Coronary artery (tissue), 2 donors: ENCODE results near the gene UNC50.
A peak's percentile ranks its signal among the peaks of the same experiment; 100 is the strongest.

Experiments used
- DNase-seq: peaks from one replicate; pipeline ENCODE4 v3.0.0-alpha.2; 2017; ENCODE audit warnings: low spot score
- H3K27ac ChIP-seq, 2 donors: fragments of 200-600 bp; sonication (generic); one replicate each; pipeline ENCODE4 v1.5.1; 2016 to 2019
- H3K4me3 ChIP-seq: fragments of 200-600 bp; sonication (generic); 2 replicates; pipeline ENCODE4 v1.5.1; 2016; ENCODE audit warnings: mild to moderate bottlenecking, moderate library complexity
- CTCF ChIP-seq: fragments of 200-600 bp; sonication (generic); IDR thresholded peaks from one replicate; pipeline ENCODE4 v1.5.1; 2019; ENCODE audit warnings: antibody characterized with exemption

UNC50 gene

GRCh38 chr2:98569915-98570314 lies 38.5 kb upstream of the UNC50 start:
- no peak for DNase-seq
- Histone ChIP-seq H3K4me3 (no peak overlapping the region), H3K27ac (no peak overlapping the region)
- TF ChIP-seq CTCF = no peak

GRCh38 chr2:98570356-98570755 lies 38.0 kb upstream of the UNC50 start:
- no peak for TF ChIP-seq CTCF
- no peak overlapping the region for H3K4me3 ChIP-seq
- no peak for DNase-seq
- H3K27ac ChIP-seq = no peak overlapping the region

GRCh38 chr2:98571121-98571701 lies 37.2 kb upstream of the UNC50 start:
- no peak for TF ChIP-seq CTCF
- Histone ChIP-seq H3K4me3 (no peak overlapping the region), H3K27ac (no peak overlapping the region)
- no peak for DNase-seq

GRCh38 chr2:98571796-98572195 lies 36.6 kb upstream of the UNC50 start:
- DNase-seq = no peak
- H3K4me3 ChIP-seq = no peak overlapping the region
- no peak for TF ChIP-seq CTCF
- H3K27ac ChIP-seq = no peak overlapping the region

GRCh38 chr2:98572211-98572610 lies 36.2 kb upstream of the UNC50 start:
- TF ChIP-seq CTCF = no peak
- no peak for DNase-seq
- no peak overlapping the region for H3K4me3 ChIP-seq
- H3K27ac ChIP-seq = no peak overlapping the region

GRCh38 chr2:98572676-98573075 lies 35.7 kb upstream of the UNC50 start:
- no peak overlapping the region for H3K4me3 ChIP-seq
- no peak overlapping the region for H3K27ac ChIP-seq
- DNase-seq = no peak
- TF ChIP-seq CTCF = no peak

- no peak for TF ChIP-seq CTCF
- Histone ChIP-seq H3K27ac (no peak overlapping the region), H3K4me3 (no peak overlapping the region)
- peak; percentile 43 for DNase-seq
Measured at GRCh38 chr2:98573426-98573825, 35.0 kb upstream of the UNC50 start.
